Eye (tissue), 1 donor: ENCODE measurements around the gene SORBS1.
A peak's percentile ranks its signal among the peaks of the same experiment; 100 is the strongest.

Experiments used
- DNase-seq: peaks from one replicate; pipeline ENCODE4 v3.0.0-alpha.2; 2015

Gene SORBS1

GRCh38 chr10:95538412-95538811 is 22.8 kb downstream of the SORBS1 start:
- DNase-seq, result no peak

DNA sequence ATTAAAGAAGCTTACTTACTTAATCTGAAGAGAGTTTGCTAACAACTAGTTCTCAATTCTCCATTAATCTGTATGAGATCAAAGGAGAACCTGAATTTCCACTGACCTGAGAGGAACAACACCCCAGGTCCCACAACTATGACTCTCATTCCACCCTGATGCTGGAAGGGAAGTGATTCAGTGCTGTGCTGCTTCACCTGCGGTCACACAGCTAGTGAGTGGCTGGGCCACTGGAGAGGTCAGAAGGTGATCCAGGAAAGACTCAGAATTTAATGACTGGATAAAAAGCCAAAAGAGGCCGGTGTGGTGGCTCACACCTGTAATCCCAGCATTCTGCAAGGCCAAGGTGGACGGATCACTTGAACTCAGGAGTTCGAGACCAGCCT is 23.6 kb downstream of the SORBS1 start:
- no peak for DNase-seq

DNA sequence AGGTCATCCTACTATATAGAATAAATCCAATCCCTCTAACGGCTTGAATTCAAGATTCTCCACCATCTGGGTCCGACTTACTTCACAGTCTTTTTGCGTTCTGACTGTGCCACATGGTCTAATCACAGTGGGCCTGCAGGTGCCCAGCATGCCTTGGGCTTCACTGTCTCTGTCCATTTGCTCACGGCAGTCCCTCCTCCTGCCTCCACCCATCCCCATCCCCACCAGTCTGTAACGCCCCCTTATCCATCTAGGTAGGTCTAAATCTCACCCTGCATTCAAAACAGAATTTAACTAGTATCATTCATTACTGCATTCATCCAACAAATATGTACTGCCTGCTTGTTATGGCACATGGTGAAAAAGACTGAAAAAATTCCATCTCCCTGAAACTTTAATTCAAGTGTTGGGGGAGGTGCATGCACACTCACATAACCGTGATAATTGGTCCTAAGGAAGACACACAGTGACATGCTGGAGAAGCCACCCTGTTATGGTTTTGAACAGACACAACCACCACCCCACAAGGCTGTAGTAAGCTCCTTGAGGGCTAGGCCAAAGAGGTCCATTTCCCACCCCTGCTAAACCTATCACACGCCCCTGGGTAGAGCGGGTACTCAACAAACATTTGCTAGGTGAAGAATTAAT is 24.2 kb downstream of the SORBS1 start:
- no peak for DNase-seq

GRCh38 chr10:95536017-95536416 is 25.2 kb downstream of the SORBS1 start:
- peak; percentile 35 for DNase-seq

DNA sequence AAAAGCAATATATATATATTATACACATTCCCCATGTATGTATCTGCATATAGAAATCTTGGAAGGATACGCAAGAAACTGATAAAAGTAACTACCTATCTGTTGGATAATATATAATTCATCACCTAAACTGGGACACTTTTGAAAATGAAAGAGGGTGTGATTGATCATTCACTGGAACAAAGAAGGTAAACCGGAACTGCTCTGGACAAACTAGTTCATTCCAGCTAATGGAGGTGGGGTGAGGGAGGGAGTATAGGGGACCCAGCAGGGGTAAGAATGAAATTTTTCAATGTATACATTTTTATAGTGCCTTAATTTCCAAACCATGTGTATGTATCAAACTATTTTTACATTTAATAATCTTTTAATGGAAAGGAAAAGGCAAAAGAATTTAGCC is 25.6 kb downstream of the SORBS1 start:
- no peak for DNase-seq

GRCh38 chr10:95533590-95533989 is 27.6 kb downstream of the SORBS1 start:
- no peak for DNase-seq

DNA sequence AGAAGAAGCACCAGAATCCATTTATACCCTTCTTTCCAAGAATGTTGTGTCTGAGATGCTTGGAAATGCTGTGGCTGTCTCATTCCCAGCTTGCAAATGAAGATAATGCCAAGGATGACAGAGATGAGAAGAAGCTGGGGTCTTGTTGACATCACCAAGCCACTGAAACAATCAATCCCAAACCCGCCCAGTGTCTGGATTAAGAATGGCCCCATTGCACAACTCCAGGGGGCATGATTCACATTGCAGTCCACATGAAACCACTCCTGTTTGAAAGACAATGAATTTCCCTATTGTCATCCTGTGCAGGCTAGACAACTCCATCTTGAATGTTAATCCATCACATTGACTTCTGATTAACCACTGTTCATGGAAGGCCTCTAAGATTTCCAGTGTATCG is 28.6 kb downstream of the SORBS1 start:
- no peak for DNase-seq

DNA sequence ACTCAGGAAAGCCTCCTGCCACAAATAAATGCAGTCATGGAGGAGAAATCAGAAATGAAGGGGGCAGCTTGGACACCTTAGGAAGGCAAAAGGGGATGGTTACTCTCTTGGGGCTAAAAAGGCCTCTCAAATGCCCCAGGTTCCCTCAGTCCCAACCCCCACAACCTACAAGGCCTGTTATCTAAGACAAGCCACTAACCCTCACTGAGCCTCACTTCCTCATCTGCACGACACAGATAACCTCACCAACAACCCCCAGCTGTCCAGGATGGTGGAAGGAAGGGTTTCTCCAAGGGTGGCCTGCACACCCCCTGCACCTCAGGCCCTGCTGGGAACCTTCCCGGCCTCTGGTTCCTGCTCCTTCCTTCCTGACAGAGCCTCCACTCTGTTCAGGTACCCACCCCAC is 29.2 kb downstream of the SORBS1 start:
- DNase-seq, result no peak

DNA sequence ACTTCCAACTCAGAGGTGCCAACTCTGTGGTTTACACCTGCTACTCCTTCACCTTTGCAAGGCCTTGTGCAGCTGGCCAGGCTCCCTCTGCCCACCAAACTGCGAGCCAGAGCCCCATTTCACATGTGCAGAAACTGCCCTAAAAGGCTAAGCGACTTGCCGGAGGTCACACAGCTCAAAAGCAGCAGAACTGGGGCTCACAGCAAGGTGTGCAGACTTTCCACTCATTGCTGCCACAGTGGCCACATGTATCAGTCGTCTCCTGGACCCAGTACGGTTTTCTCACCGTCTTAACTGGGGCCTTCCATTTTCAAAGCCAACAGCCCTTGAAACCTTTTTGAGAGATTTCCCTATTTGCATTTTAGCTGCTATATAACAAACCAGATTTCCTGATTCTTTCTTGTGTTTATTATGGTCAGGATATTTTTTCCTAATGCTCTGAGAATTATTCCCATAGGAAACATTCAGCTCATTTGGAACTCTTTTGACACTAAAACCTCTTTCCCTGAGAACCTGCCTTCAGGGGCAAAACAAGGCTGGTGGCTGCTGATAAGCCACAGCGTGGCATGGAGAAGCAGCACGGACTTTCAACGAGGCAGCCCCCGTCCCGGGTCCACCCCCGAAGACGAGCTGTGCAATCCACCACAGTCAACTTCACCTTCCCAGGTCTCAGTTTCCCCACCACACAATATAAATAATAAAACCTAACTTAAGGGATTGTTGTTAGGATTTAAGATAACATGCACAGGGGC is 29.9 kb downstream of the SORBS1 start:
- no peak for DNase-seq

GRCh38 chr10:95530561-95530960 is 30.6 kb downstream of the SORBS1 start:
- DNase-seq, result no peak

DNA sequence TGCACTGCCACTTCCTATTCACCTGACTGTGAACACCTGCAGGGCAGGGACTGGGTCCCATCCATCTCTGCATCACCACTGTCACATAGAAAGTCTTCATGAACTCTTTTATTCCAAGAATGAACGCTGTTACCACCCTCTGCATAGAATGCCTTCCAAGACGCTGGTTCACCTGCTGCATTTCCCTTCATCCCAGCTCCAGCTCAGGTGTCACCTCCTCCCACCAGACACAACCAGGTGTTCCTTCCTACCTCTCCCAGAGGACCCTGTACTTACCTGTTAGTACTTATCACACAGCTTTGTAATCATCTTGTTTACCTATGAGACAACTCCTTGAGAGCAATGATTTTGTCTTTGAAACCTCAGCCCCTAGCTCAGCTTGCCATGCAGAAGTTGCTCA is 31.1 kb downstream of the SORBS1 start:
- DNase-seq, result no peak

DNA sequence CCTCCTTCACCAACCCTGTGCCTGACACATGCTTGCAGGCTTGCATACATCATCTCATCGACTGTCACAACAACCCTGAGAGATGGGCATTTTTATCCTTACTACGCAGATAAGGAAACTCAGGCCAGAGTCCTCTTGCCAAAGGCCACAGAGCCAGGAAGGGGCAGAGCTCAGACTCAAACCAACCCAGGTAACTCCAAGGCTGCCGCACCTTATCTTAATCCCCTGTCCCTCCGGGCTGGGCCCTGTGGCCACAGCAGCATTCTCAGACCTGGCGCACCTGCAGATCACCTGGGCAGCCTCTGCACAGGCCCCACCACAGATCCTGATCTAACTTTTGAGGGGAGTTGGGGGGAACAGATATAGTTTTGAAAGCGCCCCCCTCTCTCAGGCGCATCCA is 35.1 kb downstream of the SORBS1 start:
- DNase-seq, result no peak

DNA sequence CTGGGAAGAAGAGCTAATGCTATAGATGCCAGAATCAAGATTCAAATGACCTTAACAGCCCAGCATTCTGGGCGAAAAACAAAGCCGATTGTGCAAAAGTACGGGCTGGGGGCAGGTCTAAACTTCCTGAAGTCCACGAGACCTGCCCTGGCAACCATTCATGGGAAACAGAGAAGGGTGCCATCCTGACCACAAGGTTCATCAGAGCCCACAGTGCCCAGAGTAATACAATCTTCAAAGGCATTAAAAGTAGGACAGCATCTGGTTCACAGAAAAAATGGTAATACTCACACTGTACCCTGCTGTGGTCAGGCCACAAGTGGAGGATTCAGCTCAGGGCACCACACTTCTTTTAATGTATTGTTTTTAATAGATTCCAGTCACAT is 36.1 kb downstream of the SORBS1 start:
- DNase-seq, result no peak

- DNase-seq, result no peak
These were observed 36.7 kb downstream of the SORBS1 start for GRCh38 chr10:95524358-95525032.

GRCh38 chr10:95522117-95522516 is 39.1 kb downstream of the SORBS1 start:
- no peak for DNase-seq

DNA sequence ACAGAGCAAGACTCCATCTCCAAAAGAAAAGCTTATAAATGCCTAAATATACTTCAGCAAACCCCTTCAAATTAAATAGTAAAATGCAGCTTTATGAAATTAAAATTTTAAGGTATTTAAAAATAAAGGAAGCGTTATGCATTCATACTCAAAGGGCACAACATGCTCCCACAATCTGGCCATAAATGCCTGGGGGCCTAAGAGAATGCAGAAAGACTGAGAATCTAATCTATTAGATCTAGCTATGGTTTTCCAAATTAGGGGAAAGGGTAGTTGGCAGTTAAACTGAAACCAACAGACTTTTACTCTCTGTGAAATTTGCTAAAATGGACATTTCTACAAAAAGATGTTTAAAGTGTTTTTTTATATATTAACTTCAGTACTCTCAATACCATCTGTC is 40.6 kb downstream of the SORBS1 start:
- no peak for DNase-seq

DNA sequence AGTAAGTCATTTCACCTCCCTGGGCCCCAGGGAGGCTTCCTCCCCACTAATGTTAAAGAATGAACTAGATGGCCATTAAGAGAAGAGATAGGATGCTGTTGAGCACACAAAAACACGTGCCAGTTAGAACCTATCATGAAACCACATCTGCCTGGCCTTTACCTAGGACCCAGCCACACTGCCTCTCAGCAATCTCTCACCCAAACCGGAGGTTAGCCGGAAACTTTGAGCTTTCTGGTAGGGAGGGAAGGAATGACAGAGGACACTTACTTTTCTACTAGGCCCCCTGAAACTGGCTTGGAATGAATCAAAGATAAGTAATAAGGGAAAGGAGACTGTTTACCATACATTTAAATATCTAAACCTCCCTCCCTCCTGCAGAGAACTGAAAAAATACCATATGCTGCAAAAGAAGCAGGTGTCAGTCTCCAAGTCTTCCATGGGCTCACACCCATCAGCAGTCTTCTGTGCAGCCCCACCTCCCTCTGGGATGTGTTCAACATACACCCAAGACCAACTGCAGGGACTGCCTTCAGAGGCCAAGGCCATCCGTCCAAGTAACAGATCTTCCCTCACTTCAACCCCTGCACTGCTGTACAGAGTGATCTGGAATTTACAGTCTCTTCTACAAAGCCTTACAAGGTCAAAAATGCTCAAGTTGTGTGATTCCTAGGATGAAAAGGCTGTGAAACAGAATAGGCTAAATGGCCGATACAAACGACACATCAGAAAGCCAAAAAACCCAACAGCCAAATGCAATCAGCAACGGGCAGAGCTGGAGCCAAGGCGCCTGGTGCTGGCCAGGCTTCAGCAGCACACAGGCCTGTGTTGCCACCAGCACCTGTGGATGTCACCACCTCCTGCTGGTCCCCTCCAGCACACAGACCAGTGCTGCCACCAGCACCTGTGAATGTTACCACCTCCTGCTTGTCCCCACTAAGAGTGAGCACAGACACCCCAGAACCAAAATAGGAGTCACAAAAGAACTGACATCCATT is 42.4 kb downstream of the SORBS1 start:
- no peak for DNase-seq

- peak; percentile 20 for DNase-seq
These were observed 43.4 kb downstream of the SORBS1 start for GRCh38 chr10:95517536-95518454.

DNA sequence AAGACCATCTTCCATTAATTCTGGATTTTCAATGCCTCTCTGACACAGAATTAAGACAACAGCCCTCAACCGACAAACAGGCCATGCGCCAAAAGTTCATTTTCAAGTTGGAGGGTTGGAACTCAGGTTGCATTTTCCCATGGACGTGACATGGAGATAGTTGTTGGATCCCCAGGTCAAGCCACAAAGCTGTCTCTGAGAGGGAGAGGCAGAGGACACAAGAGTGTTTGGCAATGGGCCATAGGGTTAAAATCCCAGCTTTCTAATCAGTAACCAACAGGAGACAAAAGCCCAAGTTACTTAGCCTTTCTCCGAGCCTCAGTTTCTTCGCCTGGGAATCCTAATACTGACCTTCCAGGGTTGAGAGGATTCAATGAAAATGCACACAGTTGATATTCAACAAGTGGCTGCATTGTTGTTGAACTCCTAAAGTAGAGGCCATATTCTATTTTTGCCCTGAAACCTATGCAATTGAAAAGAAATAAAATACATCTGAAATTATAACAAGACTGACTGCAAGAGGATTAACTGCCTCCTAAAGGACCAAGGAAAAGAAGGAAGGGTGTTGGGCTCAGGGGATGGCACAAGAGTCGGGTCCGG is 44.3 kb downstream of the SORBS1 start:
- no peak for DNase-seq

DNA sequence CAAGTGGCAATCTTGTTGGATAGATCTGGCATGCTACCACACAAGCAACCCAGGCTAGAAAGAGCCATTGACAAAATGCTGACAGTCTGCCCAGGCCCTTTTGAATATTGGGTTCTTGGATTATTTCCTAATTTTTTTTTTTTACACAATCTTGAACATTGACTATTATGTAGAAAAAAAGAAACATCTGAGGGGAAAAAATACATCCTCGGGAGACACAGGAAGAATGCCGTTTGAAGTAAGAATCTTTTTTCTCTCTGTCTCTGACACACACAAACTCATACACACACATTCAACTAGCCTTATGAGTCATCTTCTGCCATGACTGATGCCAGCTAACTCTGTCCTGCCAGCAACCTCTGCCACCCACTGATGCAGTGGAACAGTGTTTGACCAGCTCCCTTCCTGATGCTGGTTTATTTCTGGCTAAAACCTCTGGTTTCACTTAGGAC is 47.2 kb downstream of the SORBS1 start:
- DNase-seq, result no peak

DNA sequence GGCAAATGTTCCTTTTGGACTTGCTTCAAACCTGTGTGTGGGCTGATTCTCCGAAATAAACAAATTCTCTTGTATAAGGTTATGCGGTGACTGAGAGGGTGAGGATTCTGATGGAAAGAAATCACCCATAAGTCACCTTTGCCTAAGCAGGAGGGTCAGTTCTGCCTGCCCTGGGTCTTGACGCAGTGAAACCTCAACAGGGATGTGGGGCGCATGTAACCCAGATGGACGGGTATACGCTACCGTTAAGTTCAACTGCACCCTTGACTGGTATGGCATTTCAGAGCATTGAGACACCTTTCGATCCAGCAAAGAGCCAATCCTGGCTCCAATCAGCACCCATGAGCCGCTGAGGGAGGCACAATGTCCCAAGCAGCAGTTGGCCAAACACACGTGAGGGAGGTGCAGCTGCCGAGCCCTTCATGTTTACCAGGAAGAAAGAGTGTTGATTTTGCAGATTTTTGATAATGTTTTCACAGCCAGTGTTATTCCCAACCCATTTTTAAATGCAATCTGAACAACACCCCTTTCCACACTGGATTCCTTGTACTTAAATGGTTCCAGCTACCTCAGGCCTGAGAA is 48.1 kb downstream of the SORBS1 start:
- DNase-seq, result no peak
